Neural progenitor cell (in vitro differentiated cells): ENCODE results near the gene DEUP1. TPM values are rescaled to one million over a fixed set of nuclear protein-coding genes. Genes with fewer than 3 reads are reported as not detected.

Source experiments
- DNase-seq: peaks from one replicate; pipeline ENCODE4 v3.0.0-alpha.2; 2016; ENCODE audit warnings: low spot score
- H2AFZ ChIP-seq: fragments of 200-600 bp; sonication (generic); replicated peaks from 2 replicates; pipeline ENCODE4 v1.6.1; 2016; ENCODE audit warnings: antibody characterized with exemption
- H3F3A ChIP-seq: fragments of 200-600 bp; sonication (generic); 2 replicates; pipeline ENCODE4 v1.6.1; 2016; ENCODE audit warnings: antibody characterized with exemption, low read depth
- H3K27ac ChIP-seq: fragments of 200-600 bp; sonication (generic); 2 replicates; pipeline ENCODE4 v1.5.1; 2016; ENCODE audit warnings: mild to moderate bottlenecking
- H3K27me3 ChIP-seq: fragments of 200-600 bp; sonication (generic); 2 replicates; pipeline ENCODE4 v1.6.1; 2016; ENCODE audit warnings: mild to moderate bottlenecking, moderate library complexity
- H3K36me3 ChIP-seq: fragments of 200-600 bp; sonication (generic); 2 replicates; pipeline ENCODE4 v1.5.1; 2016
- H3K4me1 ChIP-seq: fragments of 200-600 bp; sonication (generic); 2 replicates; pipeline ENCODE4 v1.6.1; 2016; ENCODE audit warnings: mixed run types
- H3K4me2 ChIP-seq: fragments of 200-600 bp; sonication (generic); 2 replicates; pipeline ENCODE4 v1.6.1; 2016
- H3K4me3 ChIP-seq: fragments of 200-600 bp; sonication (generic); 2 replicates; pipeline ENCODE4 v1.5.1; 2016
- H3K79me2 ChIP-seq: fragments of 200-600 bp; sonication (generic); 2 replicates; pipeline ENCODE4 v1.6.1; 2016; ENCODE audit warnings: low read depth
- H3K9ac ChIP-seq: fragments of 200-600 bp; sonication (generic); 2 replicates; pipeline ENCODE4 v1.6.1; 2016
- H3K9me3 ChIP-seq: fragments of 200-600 bp; sonication (generic); 2 replicates; pipeline ENCODE4 v1.5.1; 2016; ENCODE audit warnings: low read depth
- H4K20me1 ChIP-seq: fragments of 200-600 bp; sonication (generic); 2 replicates; pipeline ENCODE4 v1.6.1; 2016; ENCODE audit warnings: low read depth
- H3K27ac Mint-ChIP-seq: 3 replicates; pipeline ENCODE4 v1.8.0; 2021; ENCODE audit warnings: mixed read lengths
- H3K27me3 Mint-ChIP-seq: 2 replicates; pipeline ENCODE4 v1.8.0; 2022; ENCODE audit warnings: low read depth, mild to moderate bottlenecking, inconsistent platforms, moderate library complexity, mixed read lengths; ENCODE audit not compliant: insufficient read depth
- H3K36me3 Mint-ChIP-seq: 3 replicates; pipeline ENCODE4 v1.8.0; 2021; ENCODE audit warnings: mixed read lengths
- H3K4me1 Mint-ChIP-seq: 3 replicates; pipeline ENCODE4 v1.8.0; 2021; ENCODE audit warnings: mixed read lengths
- H3K4me3 Mint-ChIP-seq: 3 replicates; pipeline ENCODE4 v1.8.0; 2021; ENCODE audit warnings: mild to moderate bottlenecking, moderate library complexity, mixed read lengths
- H3K9me3 Mint-ChIP-seq: 3 replicates; pipeline ENCODE4 v1.8.0; 2020; ENCODE audit warnings: mixed read lengths
- EZH2 ChIP-seq: fragments of 200-600 bp; sonication (generic); IDR thresholded peaks from 2 replicates; pipeline ENCODE4 v1.6.1; 2017; ENCODE audit warnings: antibody characterized with exemption, mild to moderate bottlenecking, moderate library complexity
- EZH2phosphoT487 ChIP-seq: fragments of 200-600 bp; sonication (generic); IDR thresholded peaks from 2 replicates; pipeline ENCODE4 v1.6.1; 2017; ENCODE audit warnings: antibody characterized with exemption
- total RNA-seq: library from RNA; depleted of rRNA; stranded (reverse); fragments of >200 nt; gene quantifications from 2 replicates; pipeline ENCODE4 v1.2.3, GENCODE V29; 2015; ENCODE audit warnings: low replicate concordance
- TF ChIP-seq, protein P1 (sequence below): fragments of 200-600 bp; sonication (generic); IDR thresholded peaks from 2 replicates; pipeline ENCODE4 v1.5.1; 2017; ENCODE audit warnings: antibody characterized with exemption, mild to moderate bottlenecking

Gene DEUP1
- total RNA-seq, 1 donor from 2014 or later: not detected

- Histone ChIP-seq H3F3A (no peaks in the 10 kb centered on the region), H3K9ac (no peak overlapping the region), H2AFZ (no peak overlapping the region), H4K20me1 (no peaks in the 10 kb centered on the region), H3K27me3 (no peaks in the 10 kb centered on the region), H3K4me3 (no peak overlapping the region), H3K4me1 (peaks cover 14% of the 10 kb centered on the region), H3K9me3 (no peaks in the 10 kb centered on the region), H3K79me2 (no peaks in the 10 kb centered on the region), H3K27ac (no peak overlapping the region), H3K4me2 (no peak overlapping the region), H3K36me3 (no peaks in the 10 kb centered on the region)
- Mint-ChIP-seq H3K27ac (no peak overlapping the region), H3K4me3 (no peak overlapping the region), H3K9me3 (peaks cover 12% of the 10 kb centered on the region), H3K4me1 (no peaks in the 10 kb centered on the region), H3K27me3 (no peaks in the 10 kb centered on the region), H3K36me3 (peaks cover 4% of the 10 kb centered on the region)
- DNase-seq: no peak
- TF ChIP-seq, protein P1, sequence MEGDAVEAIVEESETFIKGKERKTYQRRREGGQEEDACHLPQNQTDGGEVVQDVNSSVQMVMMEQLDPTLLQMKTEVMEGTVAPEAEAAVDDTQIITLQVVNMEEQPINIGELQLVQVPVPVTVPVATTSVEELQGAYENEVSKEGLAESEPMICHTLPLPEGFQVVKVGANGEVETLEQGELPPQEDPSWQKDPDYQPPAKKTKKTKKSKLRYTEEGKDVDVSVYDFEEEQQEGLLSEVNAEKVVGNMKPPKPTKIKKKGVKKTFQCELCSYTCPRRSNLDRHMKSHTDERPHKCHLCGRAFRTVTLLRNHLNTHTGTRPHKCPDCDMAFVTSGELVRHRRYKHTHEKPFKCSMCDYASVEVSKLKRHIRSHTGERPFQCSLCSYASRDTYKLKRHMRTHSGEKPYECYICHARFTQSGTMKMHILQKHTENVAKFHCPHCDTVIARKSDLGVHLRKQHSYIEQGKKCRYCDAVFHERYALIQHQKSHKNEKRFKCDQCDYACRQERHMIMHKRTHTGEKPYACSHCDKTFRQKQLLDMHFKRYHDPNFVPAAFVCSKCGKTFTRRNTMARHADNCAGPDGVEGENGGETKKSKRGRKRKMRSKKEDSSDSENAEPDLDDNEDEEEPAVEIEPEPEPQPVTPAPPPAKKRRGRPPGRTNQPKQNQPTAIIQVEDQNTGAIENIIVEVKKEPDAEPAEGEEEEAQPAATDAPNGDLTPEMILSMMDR: no peak
- TF ChIP-seq EZH2phosphoT487: no peak
Measured at GRCh38 chr11:93350835-93351234, 20.3 kb downstream of the DEUP1 start.

DNA sequence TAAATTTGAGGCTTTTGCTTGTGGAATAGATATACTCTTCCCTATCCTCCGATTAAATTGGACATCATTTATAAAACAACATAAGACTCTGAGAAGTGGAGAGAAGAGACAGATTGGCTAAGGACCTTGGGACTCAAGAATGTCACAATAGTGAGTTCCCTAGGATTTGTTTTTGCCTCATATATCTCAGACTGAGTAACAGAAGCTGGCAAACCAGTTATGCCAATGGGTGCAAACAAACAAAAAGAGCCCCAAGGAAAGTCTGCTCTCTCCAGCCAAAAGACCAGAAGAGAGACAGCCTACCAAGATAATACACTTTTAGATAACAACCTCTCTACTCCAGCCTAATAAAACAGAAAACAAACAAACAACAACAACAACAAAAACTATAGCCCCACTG lies 28.9 kb downstream of the DEUP1 start:
- Mint-ChIP-seq H3K27ac (no peak overlapping the region), H3K4me3 (no peak overlapping the region), H3K9me3 (peaks cover 8% of the 10 kb centered on the region), H3K36me3 (peaks cover 5% of the 10 kb centered on the region), H3K27me3 (no peaks in the 10 kb centered on the region), H3K4me1 (no peaks in the 10 kb centered on the region)
- TF ChIP-seq EZH2 (no peak), EZH2phosphoT487 (no peak)
- TF ChIP-seq, protein P1: no peak
- Histone ChIP-seq H3K27ac (no peak overlapping the region), H3K36me3 (no peaks in the 10 kb centered on the region), H2AFZ (no peak overlapping the region), H3K9me3 (no peaks in the 10 kb centered on the region), H3F3A (no peaks in the 10 kb centered on the region), H3K4me1 (no peaks in the 10 kb centered on the region), H4K20me1 (no peaks in the 10 kb centered on the region), H3K4me3 (no peak overlapping the region), H3K9ac (no peak overlapping the region), H3K4me2 (no peak overlapping the region), H3K79me2 (no peaks in the 10 kb centered on the region), H3K27me3 (no peaks in the 10 kb centered on the region)
- no peak for DNase-seq

DNA sequence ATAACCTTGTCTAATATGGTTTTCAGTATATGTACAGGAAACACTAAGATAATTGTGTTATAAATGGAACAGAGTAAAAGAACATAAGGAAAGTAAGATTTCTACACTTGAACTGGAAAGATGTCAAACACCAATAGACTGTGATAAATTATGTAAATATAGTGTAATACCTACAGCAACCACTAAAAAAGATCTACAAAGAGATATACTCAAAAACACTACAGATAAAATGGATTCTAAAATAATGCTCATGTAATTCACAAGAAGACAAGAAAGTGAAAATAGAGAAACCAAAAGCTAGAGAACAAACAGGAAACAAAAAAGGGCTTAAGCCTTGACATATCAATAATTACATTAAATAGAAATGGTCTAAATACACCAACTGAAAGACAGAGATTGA lies 30.9 kb downstream of the DEUP1 start:
- H2AFZ ChIP-seq: no peak overlapping the region
- TF ChIP-seq EZH2phosphoT487 (no peak), EZH2 (no peak)
- no peaks in the 10 kb centered on the region for H3F3A ChIP-seq
- H3K27me3 Mint-ChIP-seq: no peaks in the 10 kb centered on the region
- H3K36me3 Mint-ChIP-seq: peaks cover 3% of the 10 kb centered on the region
- no peaks in the 10 kb centered on the region for H3K4me1 ChIP-seq
- no peaks in the 10 kb centered on the region for H3K4me1 Mint-ChIP-seq
- no peaks in the 10 kb centered on the region for H3K9me3 ChIP-seq
- H3K27ac ChIP-seq: no peak overlapping the region
- H3K9ac ChIP-seq: no peak overlapping the region
- H4K20me1 ChIP-seq: no peaks in the 10 kb centered on the region
- H3K9me3 Mint-ChIP-seq: peaks cover 7% of the 10 kb centered on the region
- DNase-seq: no peak
- H3K79me2 ChIP-seq: no peaks in the 10 kb centered on the region
- no peak overlapping the region for H3K4me3 Mint-ChIP-seq
- no peaks in the 10 kb centered on the region for H3K27me3 ChIP-seq
- H3K36me3 ChIP-seq: no peaks in the 10 kb centered on the region
- no peak overlapping the region for H3K4me2 ChIP-seq
- H3K27ac Mint-ChIP-seq: no peak overlapping the region
- no peak overlapping the region for H3K4me3 ChIP-seq

DNA sequence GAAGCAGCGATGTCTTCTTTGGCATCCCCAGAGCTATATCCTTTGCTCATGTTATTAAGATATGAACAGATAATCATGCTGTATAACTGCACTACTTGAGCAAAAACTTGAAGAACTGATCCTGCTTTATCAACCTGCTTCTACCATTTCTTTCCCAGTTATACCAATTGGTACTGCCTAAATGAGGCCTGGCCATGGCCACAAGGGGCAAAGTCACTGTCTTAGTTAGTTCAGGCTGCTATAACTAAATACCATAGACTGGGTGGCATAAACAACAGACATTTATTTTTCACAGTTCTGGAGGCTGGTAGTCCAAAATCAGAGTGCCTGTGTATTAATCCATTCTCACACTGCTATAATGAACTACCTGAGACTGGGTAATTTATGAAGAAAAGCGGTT lies 37.5 kb downstream of the DEUP1 start:
- no peak overlapping the region for H3K27ac Mint-ChIP-seq

More for the DNA sequence above, 37.5 kb downstream of the DEUP1 start:
- Histone ChIP-seq H3K27ac (no peak overlapping the region), H3K9me3 (no peaks in the 10 kb centered on the region), H3K9ac (no peak overlapping the region), H3K36me3 (no peaks in the 10 kb centered on the region), H3K79me2 (no peaks in the 10 kb centered on the region), H3K4me2 (no peak overlapping the region), H4K20me1 (no peaks in the 10 kb centered on the region), H3K4me1 (no peaks in the 10 kb centered on the region), H3K27me3 (no peaks in the 10 kb centered on the region), H3F3A (no peaks in the 10 kb centered on the region), H3K4me3 (no peak overlapping the region), H2AFZ (no peak overlapping the region)
- no peak for DNase-seq
- H3K4me1 Mint-ChIP-seq: no peaks in the 10 kb centered on the region
- H3K36me3 Mint-ChIP-seq: no peaks in the 10 kb centered on the region
- H3K27me3 Mint-ChIP-seq: no peaks in the 10 kb centered on the region
- H3K9me3 Mint-ChIP-seq: peaks cover 3% of the 10 kb centered on the region
- TF ChIP-seq EZH2phosphoT487: no peak
- TF ChIP-seq, protein P1: no peak
- TF ChIP-seq EZH2: no peak
- H3K4me3 Mint-ChIP-seq: no peak overlapping the region
